GM06990 (cell line): ENCODE results near the gene MRPS14.

Experiments
- DNase-seq: peaks from one replicate; pipeline ENCODE4 v3.0.0-alpha.2; 2011; ENCODE audit not compliant: insufficient read length; ENCODE audit errors: extremely low read depth
- H3K27me3 ChIP-seq: replicated peaks from 2 replicates; pipeline ENCODE4 v1.6.0; 2011; ENCODE audit warnings: low read length; ENCODE audit not compliant: control insufficient read depth, insufficient read depth
- H3K36me3 ChIP-seq: 2 replicates; pipeline ENCODE4 v1.5.1; 2011; ENCODE audit warnings: low read length; ENCODE audit not compliant: control insufficient read depth, insufficient read depth
- H3K4me3 ChIP-seq: replicated peaks from 2 replicates; pipeline ENCODE4 v1.5.1; 2011; ENCODE audit warnings: low read depth, mild to moderate bottlenecking, control low read depth, low read length
- CTCF ChIP-seq: IDR thresholded peaks from 2 replicates; pipeline ENCODE4 v1.5.1; 2011; ENCODE audit warnings: low read length, control low read depth, mild to moderate bottlenecking, inconsistent platforms; ENCODE audit not compliant: insufficient read depth, poor library complexity, severe bottlenecking

The MRPS14 gene

GRCh38 chr1:175043824-175044223 is 20.6 kb upstream of the MRPS14 start:
- DNase-seq: no peak
- no peaks in the 10 kb centered on the region for H3K27me3 ChIP-seq
- no peak overlapping the region for H3K4me3 ChIP-seq
- H3K36me3 ChIP-seq: no peaks in the 10 kb centered on the region
- no peak for TF ChIP-seq CTCF

- Histone ChIP-seq H3K4me3 (no peak overlapping the region), H3K36me3 (no peaks in the 10 kb centered on the region), H3K27me3 (no peaks in the 10 kb centered on the region)
- no peak for DNase-seq
- TF ChIP-seq CTCF: no peak
These were observed 19.4 kb upstream of the MRPS14 start for GRCh38 chr1:175042650-175043049.

- Histone ChIP-seq H3K4me3 (no peak overlapping the region), H3K27me3 (no peaks in the 10 kb centered on the region), H3K36me3 (no peaks in the 10 kb centered on the region)
- no peak for TF ChIP-seq CTCF
- no peak for DNase-seq
These were observed 17.2 kb upstream of the MRPS14 start for GRCh38 chr1:175040324-175040879.

GRCh38 chr1:175037416-175037815 is 14.2 kb upstream of the MRPS14 start:
- Histone ChIP-seq H3K27me3 (no peaks in the 10 kb centered on the region), H3K4me3 (no peak overlapping the region), H3K36me3 (no peaks in the 10 kb centered on the region)
- no peak for DNase-seq
- TF ChIP-seq CTCF: no peak

- Histone ChIP-seq H3K4me3 (no peak overlapping the region), H3K27me3 (no peaks in the 10 kb centered on the region)
- DNase-seq: no peak
These were observed 13.3 kb upstream of the MRPS14 start for GRCh38 chr1:175036476-175036875.

More at GRCh38 chr1:175036476-175036875, 13.3 kb upstream of the MRPS14 start:
- TF ChIP-seq CTCF: no peak
- H3K36me3 ChIP-seq: no peaks in the 10 kb centered on the region
